HG03159 (cell line): ENCODE data around the gene CALN1.

Source experiments
- ATAC-seq: cut with Tn5 transposase; IDR thresholded peaks from one replicate; pipeline ENCODE4 v1.9.1; 2021; ENCODE audit warnings: mild to moderate bottlenecking, moderate library complexity; ENCODE audit not compliant: unreplicated experiment

The CALN1 gene

DNA sequence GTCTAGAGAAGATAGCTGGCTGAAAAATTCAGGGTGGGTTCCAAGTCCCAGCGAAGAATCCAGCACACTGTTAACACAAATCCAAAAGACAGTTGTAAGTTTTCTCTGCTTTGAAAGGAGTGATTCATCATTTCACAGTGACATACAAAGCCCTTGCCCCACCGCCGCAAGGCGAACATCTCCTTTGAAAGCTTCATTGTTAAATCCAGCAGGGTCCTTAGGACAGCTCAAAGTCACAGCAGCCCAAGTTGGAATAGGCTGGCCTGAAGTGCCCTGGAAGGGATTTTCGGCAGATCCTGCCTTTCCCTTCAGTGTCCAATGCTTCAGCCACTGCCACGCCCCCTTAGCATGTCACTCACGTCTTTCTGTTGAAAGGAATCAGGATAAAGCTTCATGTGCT lies 526.1 kb downstream of the CALN1 start:
- ATAC-seq = no peak

GRCh38 chr7:71885487-71885886 lies 526.7 kb downstream of the CALN1 start:
- ATAC-seq = no peak

GRCh38 chr7:71883415-71883814 lies 528.7 kb downstream of the CALN1 start:
- no peak for ATAC-seq

- no peak for ATAC-seq
Observed at GRCh38 chr7:71871446-71871845, 540.7 kb downstream of the CALN1 start.

DNA sequence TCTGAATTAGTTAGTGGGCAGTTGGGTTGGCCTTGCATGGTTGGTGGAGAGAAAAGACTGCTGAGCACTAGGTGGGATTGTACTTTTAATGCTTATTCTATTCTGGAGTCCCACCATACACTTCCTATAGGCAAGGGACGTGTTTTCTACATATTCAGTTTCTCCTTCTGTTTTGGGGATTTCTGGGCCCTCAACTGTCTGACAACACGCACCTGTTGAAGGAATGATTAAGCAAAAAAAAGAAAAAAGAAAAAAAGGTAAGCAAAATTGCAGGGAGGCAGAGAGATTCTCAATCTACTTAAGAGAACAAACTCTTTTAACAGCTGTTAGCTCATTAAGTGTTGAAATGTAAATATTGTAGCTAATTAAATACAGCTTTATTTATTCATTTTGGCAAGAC lies 541.3 kb downstream of the CALN1 start:
- no peak for ATAC-seq

- no peak for ATAC-seq
Observed at GRCh38 chr7:71868797-71869196, 543.3 kb downstream of the CALN1 start.

DNA sequence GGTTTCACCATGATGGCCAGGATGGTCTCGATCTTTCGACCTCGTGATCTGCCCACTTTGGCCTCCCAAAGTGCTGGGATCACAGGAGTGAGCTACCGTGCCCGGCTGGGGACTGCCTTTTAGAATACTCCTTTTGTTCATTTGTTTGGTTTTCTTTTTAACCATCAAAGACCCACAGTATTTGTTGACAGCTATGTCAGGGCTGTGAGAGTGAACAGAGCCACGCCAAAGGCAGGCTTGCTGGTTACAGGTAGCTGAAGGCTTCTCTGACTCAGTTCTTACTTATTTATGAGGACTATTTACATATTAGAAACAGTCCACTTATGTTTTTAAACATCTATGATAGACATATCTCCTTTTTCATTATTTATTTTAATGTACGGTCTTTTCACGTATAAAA lies 544.5 kb downstream of the CALN1 start:
- ATAC-seq = no peak

- no peak for ATAC-seq
Observed at GRCh38 chr7:71865172-71865571, 547.0 kb downstream of the CALN1 start.

DNA sequence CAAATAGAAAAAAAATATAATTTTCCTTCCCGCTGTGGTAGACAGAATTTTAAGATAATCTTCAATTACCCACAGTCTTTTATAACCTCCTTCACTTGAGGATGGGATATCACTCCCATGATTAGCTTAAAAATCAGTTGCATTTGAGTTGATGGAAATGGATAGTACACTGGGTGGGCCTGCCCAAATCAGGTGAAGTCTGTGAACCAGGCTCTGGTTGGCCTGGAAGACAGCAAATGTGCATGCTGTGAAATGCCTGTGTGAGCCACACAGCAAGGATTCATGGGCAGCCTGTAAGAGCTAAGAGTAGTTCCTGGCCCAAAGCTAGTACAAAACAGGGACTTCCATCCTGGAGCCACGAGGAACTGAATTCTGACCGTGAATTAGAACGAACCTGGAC lies 548.0 kb downstream of the CALN1 start:
- ATAC-seq = no peak

- ATAC-seq = no peak
Observed at GRCh38 chr7:71860572-71860971, 551.6 kb downstream of the CALN1 start.

DNA sequence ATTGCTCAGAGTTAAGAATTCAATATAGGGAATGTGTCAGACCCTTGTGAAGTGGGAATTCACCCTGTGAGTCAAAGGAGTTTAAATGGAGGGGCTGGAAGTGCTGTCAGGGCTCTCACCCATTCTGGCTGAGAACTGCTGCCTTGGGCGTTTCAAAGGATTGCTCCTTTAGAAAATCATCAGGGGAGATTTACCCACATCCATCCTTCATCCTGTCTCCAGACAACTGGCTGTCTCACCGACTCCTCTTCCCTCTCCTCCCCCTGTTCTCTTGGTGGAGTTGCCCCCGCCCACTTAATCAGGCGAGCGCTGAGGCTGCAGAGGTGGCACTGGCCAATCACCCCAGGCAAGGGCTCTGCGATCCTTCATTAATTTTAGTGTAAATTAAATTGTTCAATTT lies 554.8 kb downstream of the CALN1 start:
- no peak for ATAC-seq

- ATAC-seq = no peak
Observed at GRCh38 chr7:71854546-71855397, 557.4 kb downstream of the CALN1 start.

GRCh38 chr7:71851776-71852498 lies 560.2 kb downstream of the CALN1 start:
- ATAC-seq = no peak

DNA sequence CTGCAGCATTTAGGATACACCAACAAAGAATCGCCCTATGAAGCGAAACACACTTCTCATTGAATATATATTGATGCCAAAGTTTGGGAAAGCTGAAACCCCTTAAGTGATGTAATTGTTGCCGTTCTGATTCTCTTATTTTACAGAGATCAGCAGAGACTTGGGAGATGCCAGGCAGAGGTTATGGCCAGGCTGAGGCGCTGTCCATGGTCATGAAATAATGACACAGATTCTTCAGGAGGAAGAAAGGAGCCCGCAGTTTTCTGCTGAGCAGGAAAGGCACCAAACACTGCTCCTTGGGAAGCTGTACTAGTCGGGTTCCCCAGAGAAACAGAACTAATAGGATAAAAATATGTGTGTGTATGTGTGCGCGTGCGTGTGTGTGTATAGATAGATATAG lies 566.0 kb downstream of the CALN1 start:
- no peak for ATAC-seq

DNA sequence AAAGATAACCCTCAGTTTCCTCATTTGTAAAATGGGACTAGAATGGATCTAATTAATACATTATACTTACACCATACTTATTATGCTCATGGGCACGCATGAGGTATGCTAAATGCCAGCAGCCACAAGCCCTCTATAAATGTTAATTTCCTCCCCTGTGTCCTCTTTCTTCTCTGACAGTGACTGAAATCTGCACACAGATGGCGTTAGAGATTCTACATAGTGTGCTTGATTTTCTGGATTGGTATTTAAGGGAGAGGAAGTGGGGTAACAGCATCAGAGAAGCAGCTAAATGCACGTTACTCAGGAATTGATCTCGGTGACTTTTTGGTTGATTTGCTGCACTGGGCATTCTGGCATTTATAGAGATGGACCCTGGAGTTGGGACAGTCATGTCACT lies 568.5 kb downstream of the CALN1 start:
- no peak for ATAC-seq

DNA sequence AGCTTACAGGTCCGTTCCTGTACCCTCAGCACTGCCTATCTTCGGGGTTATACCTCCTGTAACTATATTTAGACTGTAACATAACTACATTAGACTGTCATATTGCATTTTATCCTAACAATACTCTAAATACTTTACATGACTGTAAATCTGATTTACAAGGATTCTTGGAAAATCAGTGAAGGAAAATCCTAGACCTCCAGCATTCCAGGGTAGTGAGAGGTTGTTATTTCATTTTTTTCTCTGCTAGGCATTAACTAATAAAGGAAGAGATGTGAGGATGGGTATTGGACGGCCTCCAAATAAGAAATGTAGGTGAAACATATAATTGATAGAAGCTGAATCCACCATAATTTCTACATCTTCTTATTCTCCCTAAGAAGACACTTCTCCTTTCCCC lies 569.4 kb downstream of the CALN1 start:
- ATAC-seq = no peak

DNA sequence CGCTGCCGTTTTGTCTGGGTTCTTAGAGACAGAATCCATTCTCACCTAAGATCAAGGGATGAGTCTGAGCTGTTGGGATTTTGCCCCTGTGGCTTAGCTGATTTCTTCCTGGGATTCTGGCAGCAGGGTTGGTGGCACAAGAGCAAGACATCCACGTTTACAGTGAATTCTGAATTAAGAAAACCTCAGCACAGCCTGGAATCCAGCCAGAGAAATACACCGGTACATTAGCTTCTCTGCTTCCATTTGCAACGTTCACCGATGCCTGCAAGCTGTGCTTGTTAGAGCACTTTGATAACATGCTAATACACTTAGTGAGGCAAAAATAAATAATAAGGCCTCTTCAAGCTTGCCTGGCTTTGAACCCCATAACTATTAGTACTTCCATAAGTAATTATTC lies 569.8 kb downstream of the CALN1 start:
- ATAC-seq = no peak

GRCh38 chr7:71835056-71835455 lies 577.1 kb downstream of the CALN1 start:
- no peak for ATAC-seq

GRCh38 chr7:71829515-71829914 lies 582.6 kb downstream of the CALN1 start:
- ATAC-seq = no peak

- no peak for ATAC-seq
Observed at GRCh38 chr7:71828361-71828760, 583.8 kb downstream of the CALN1 start.

DNA sequence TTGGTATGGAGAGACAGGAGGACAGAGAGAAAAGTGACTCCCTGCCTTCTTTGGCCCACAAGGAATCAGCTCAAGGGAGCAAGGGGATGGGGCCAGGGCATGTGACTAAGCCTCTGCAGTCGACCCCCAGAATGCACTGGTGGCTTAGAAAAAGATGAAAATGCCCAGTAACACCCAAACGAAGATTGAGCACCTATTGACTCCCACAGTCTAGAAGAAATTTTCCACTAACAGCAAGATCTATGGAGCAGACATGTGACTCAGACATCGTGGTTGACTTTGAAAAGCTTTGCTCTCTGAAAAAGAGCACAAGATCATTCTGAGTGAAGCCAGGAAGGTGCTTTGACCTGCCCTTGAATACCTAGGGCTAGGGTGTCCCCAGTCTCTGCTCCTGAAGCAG lies 586.0 kb downstream of the CALN1 start:
- ATAC-seq = no peak

GRCh38 chr7:71824006-71824760 lies 588.0 kb downstream of the CALN1 start:
- ATAC-seq = no peak
